ENCODE results near the gene RPTOR.

The RPTOR gene

GRCh38 chr17:80805032-80805751, 260.6 kb downstream of the RPTOR start:
- Histone ChIP-seq H3K4me1 (no peaks in the 10 kb centered on the region), H3K4me3 (ENCODE audit: low read depth, low read length) (no peak overlapping the region)
- no peak for DNase-seq

GRCh38 chr17:80807014-80807413, 262.4 kb downstream of the RPTOR start:
- H3K4me1 ChIP-seq: no peaks in the 10 kb centered on the region
- no peaks in the 10 kb centered on the region for H3K27me3 ChIP-seq
- H3K9me3 ChIP-seq: no peaks in the 10 kb centered on the region
- H3K4me3 ChIP-seq (ENCODE audit: low read depth, low read length): no peak overlapping the region
- no peak for DNase-seq
- H3K36me3 ChIP-seq: no peaks in the 10 kb centered on the region
- no peak for TF ChIP-seq CTCF (IDR thresholded peaks at IDR 0.05; ENCODE audit: low read depth, low read length)

More at GRCh38 chr17:80805032-80805751, 260.6 kb downstream of the RPTOR start:
- no peaks in the 10 kb centered on the region for H3K36me3 ChIP-seq
- no peaks in the 10 kb centered on the region for H3K27me3 ChIP-seq
- TF ChIP-seq CTCF (IDR thresholded peaks at IDR 0.05; ENCODE audit: low read depth, low read length): no peak
- no peaks in the 10 kb centered on the region for H3K9me3 ChIP-seq

GRCh38 chr17:80807882-80808281, 263.2 kb downstream of the RPTOR start:
- TF ChIP-seq CTCF (IDR thresholded peaks at IDR 0.05; ENCODE audit: low read depth, low read length): no peak
- Histone ChIP-seq H3K4me1 (no peaks in the 10 kb centered on the region), H3K27me3 (no peaks in the 10 kb centered on the region), H3K4me3 (ENCODE audit: low read depth, low read length) (no peak overlapping the region), H3K36me3 (no peaks in the 10 kb centered on the region), H3K9me3 (no peaks in the 10 kb centered on the region)
- DNase-seq: no peak

GRCh38 chr17:80811181-80812105, 266.8 kb downstream of the RPTOR start:
- Histone ChIP-seq H3K4me3 (ENCODE audit: low read depth, low read length) (no peak overlapping the region), H3K36me3 (no peaks in the 10 kb centered on the region), H3K9me3 (no peaks in the 10 kb centered on the region), H3K4me1 (no peaks in the 10 kb centered on the region), H3K27me3 (no peaks in the 10 kb centered on the region)
- no peak for DNase-seq
- TF ChIP-seq CTCF (IDR thresholded peaks at IDR 0.05; ENCODE audit: low read depth, low read length): no peak

- H3K4me1 ChIP-seq: no peaks in the 10 kb centered on the region
- no peak for DNase-seq
- H3K9me3 ChIP-seq: no peaks in the 10 kb centered on the region
- H3K27me3 ChIP-seq: no peaks in the 10 kb centered on the region
- H3K4me3 ChIP-seq (ENCODE audit: low read depth, low read length): no peak overlapping the region
- no peaks in the 10 kb centered on the region for H3K36me3 ChIP-seq
- TF ChIP-seq CTCF (IDR thresholded peaks at IDR 0.05; ENCODE audit: low read depth, low read length): no peak
These were observed 267.9 kb downstream of the RPTOR start for GRCh38 chr17:80812362-80813088.

All from BE2C (cell line).